DMS153 (cell line): Measurements from ENCODE around the gene PAF1.
A peak's percentile ranks its signal among the peaks of the same experiment; 100 is the strongest.

Source experiments
- DNase-seq: peaks from one replicate; lab custom pipeline; 2025; lab: John Stamatoyannopoulos, UW

The PAF1 gene

GRCh38 chr19:39416152-39417120 lies 25.5 kb upstream of the PAF1 start:
- DNase-seq, result no peak

- DNase-seq, result no peak
Observed at GRCh38 chr19:39415111-39416046, 24.5 kb upstream of the PAF1 start.

GRCh38 chr19:39413911-39414608 lies 23.2 kb upstream of the PAF1 start:
- no peak for DNase-seq

GRCh38 chr19:39413272-39413910 lies 22.5 kb upstream of the PAF1 start:
- DNase-seq, result no peak

- DNase-seq, result no peak
Observed at GRCh38 chr19:39412867-39413271, 22.0 kb upstream of the PAF1 start.

- DNase-seq, result peak; percentile 99
Observed at GRCh38 chr19:39412100-39412866, 21.4 kb upstream of the PAF1 start, which contains the start of gene PLEKHG2. Gene PLEKHG2, plus strand, starts transcription at chr19:39412669. Its CDS starts 1,418 bp downstream, at chr19:39414087.

- peak; percentile 89 for DNase-seq
Observed at GRCh38 chr19:39411832-39412099, 20.9 kb upstream of the PAF1 start.

GRCh38 chr19:39411081-39411831 lies 20.4 kb upstream of the PAF1 start:
- DNase-seq, result no peak

GRCh38 chr19:39410831-39411080 lies 19.9 kb upstream of the PAF1 start:
- no peak for DNase-seq

GRCh38 chr19:39410017-39410830 lies 19.3 kb upstream of the PAF1 start:
- DNase-seq, result peak; percentile 39

- DNase-seq, result peak; percentile 89
Observed at GRCh38 chr19:39409208-39410016, 18.5 kb upstream of the PAF1 start.

GRCh38 chr19:39408392-39409207 lies 17.7 kb upstream of the PAF1 start:
- DNase-seq, result no peak

GRCh38 chr19:39407660-39408391 lies 16.9 kb upstream of the PAF1 start:
- no peak for DNase-seq

- DNase-seq, result no peak
Observed at GRCh38 chr19:39407410-39407659, 16.4 kb upstream of the PAF1 start.

- DNase-seq, result peak; percentile 41
Observed at GRCh38 chr19:39406656-39407409, 15.9 kb upstream of the PAF1 start, which contains the start of gene ZFP36. Gene ZFP36, plus strand, starts transcription at chr19:39406847. Its CDS starts 58 bp downstream, at chr19:39406905.

GRCh38 chr19:39405958-39406655 lies 15.2 kb upstream of the PAF1 start:
- no peak for DNase-seq
